HCEC 1CT (cell line): ENCODE data around the gene JMJD1C.
"Not testable (repeated sequence)": the region's sequence is repeated elsewhere in the genome, so short reads cannot be mapped to it uniquely, and the experiment has no call there.

Experiments used
- DNase-seq: peaks from one replicate; pipeline ENCODE4 v3.0.0-alpha.2; 2017

JMJD1C gene

DNA sequence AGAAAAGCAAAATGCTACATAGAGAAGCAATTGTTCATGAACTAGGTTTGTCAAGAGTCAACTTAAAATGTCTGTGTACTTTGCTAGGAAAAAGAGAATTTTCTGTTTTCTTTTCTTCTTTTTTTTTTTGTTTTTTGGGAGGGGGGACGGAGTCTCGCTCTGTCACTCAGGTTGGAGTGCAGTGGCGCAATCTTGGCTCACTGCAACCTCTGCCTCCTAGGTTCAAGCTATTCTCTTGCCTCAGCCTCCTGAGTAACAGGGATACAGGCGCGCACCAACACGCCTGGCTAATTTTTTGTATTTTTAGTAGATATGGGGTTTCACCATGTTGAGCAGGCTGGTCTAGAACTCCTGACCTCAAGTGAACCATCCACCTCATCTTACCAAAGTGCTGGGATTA lies 181.9 kb downstream of the JMJD1C start:
- not testable (repeated sequence) for DNase-seq

GRCh38 chr10:63283093-63283492 lies 182.7 kb downstream of the JMJD1C start:
- no peak for DNase-seq

GRCh38 chr10:63281967-63282366 lies 183.8 kb downstream of the JMJD1C start:
- no peak for DNase-seq

- DNase-seq: no peak
These were observed 185.4 kb downstream of the JMJD1C start for GRCh38 chr10:63280386-63280785.

DNA sequence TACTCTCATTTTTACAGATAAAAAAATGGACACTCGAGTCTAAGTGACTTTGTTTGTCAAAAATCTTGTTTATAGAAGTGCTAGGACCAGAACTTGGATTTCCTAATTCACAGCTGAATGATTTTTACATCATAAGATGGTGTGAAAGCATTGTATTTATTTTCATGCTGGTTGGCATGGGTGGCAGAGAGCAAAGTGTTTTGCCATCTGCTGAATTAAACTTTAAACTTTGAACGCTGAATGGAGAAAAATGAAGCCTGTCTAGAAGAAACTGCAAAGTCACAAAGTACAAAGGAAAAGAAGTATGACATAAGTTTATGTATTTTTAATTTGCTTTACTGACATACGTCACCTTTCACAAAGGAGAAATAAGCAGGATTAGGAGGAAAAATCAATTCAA lies 190.7 kb downstream of the JMJD1C start:
- no peak for DNase-seq

DNA sequence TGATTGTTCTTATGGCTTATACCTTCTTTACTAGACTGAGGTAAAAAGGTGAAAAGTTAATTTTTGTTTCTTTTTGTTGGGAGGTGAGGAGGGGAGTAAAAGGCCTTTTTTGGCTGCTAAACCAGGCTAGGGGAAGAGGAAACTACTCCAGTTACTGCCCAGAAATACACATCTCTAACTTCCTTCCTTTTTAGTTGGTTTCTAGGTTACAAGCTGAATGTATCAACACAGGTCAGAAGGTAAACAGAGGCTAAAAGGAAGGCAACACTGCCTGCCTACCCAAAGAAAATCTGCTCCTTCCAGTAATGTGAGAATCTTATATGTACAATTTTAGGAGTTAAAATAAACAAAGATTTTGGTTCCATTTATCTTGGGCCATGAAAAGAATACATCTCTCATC lies 192.2 kb downstream of the JMJD1C start:
- no peak for DNase-seq

DNA sequence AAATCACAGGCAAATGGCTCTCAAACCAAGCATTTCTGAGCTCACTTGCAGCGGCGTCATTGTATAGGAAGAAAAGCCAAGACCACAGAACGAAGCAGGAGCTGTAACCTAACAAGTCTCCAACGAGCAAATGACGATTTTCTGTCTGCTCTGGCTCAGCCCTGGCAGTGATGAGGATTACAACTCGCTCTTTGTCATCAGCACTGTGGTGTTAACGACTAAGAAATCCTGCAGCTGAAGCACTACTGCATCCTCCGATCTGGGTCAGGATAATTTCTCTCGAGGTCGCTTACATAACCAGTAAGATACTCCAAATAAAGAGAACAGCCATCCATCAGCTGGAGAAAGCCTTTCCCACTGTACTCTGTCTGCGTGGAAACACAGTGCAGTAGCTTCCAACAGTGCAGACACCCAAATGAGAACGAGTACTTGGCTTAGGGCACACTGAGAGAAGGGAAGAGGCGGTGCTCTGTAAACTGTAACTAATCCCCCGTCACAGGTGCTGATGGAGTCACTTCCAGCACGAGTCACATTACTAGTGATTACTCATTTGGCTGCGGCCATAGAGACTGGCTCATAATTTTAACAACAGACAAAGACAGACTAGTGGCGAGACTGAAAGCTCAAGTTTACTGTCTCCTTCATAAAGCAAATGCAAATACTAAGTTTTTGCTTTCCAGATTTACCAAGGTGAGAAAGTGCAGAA lies 196.8 kb downstream of the JMJD1C start:
- peak; percentile 97 for DNase-seq

DNA sequence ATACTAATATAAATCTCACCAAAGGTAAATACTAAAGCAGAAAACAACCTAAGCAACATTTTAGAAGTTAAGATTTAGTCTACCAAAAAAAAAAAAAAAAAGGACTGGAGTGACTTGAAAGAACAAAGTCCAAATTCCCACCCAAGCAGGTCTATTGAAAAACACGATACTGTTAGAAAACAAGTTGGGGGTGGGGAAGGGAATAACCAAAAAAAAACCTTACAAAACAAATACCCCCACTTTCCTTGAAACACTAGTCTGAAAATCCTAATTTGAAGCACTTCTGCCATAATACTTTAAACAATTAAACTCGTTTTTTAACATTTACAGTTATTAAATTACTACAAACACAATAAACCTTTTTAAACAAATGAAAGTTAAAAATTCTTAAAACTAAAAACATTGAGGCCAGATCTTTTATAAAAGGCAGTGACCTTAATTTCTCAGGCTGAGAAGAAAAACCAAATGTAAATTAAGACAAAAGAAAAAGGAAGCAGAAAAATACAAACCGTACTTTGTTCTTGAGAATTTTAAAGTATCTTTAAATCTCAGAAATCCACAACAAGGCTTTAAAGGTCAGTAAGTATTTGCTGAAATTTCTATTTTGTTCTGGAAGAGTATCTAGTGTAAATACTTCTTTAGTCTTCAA lies 197.5 kb downstream of the JMJD1C start:
- DNase-seq: no peak

- DNase-seq: peak; percentile 88
These were observed 198.2 kb downstream of the JMJD1C start for GRCh38 chr10:63267414-63268148.

DNA sequence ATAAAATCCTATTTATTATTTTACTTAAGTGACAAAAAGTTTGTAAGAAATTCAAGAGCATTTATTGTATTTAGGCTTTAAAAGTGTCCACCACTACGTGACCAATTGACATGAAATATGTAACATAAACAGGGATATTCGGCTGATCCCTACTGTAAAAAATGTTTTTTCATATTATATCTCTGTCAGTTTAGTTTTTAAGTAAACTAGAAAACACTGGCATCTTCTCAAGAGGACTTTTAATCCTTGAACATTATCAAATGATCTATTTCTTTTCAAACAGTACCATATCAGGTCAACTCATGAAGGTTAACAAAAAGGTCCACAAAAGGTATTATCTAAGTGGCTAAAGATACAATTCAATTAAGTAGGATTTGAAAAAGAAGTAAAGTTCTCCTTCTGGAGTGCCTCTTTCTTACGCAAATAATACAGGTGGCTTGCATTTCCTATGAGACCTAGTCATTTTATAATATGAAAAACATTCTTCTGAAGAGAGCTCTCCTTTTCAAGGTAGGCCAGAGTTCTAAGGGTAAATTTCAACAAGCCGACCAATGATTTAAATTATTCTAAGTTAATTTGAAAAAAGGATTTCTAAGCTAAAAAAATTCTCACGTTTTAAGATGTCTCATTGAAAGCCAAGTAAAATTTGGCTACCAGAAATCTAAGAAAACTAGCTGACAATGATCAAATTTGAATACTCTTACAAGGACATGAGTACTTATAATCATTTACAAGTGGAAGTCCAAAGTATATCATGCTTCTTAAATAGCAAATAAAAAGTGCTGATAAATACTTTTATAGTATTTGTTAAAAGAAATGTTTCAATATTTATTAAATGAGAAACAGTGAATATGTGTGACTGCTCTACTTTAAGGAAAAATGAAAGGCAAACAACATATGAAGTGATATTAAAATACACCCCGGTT lies 199.1 kb downstream of the JMJD1C start:
- no peak for DNase-seq

DNA sequence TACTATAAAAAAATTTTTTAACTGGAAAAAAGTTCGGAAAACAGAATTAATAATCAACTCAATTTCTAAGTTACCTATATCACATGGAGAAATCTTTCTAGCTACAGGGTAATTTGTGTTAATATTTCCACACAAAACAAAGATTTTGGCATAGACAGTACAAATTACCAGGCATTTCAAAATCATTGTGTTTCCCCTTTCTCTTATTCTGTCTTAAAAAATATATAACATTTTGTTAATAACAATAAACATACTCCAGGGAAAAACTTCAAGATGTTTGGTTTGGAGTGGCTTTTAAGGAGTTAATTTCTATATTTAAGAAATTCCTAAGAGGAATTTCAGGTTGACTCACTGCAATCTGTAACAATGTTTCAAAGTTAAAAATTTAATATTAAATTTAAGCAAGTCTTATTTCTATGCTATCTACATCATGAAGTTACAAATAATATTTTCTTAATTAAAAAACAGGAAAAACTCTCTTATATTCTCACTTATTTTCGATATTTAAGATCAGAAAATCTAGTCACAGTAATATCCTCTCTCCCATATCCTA lies 200.0 kb downstream of the JMJD1C start:
- no peak for DNase-seq

DNA sequence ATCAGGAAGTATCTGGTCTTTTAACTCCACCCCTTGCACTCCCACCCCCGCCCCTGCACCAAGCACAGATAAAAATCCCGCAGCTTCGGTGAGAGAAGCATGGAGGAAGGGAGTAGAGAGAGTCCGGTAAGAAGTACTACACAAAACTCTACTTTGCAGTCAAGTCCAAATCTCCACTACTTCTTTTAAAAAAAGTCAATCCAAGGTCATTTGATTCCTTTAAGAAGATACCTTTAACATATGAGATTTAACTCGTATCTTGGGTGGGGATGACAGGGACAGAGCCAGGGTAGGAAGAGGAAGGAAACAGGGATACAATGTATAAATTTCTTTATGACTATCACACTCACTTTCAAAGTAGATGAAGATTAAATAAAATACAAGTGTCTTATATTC lies 200.6 kb downstream of the JMJD1C start:
- peak; percentile 47 for DNase-seq

DNA sequence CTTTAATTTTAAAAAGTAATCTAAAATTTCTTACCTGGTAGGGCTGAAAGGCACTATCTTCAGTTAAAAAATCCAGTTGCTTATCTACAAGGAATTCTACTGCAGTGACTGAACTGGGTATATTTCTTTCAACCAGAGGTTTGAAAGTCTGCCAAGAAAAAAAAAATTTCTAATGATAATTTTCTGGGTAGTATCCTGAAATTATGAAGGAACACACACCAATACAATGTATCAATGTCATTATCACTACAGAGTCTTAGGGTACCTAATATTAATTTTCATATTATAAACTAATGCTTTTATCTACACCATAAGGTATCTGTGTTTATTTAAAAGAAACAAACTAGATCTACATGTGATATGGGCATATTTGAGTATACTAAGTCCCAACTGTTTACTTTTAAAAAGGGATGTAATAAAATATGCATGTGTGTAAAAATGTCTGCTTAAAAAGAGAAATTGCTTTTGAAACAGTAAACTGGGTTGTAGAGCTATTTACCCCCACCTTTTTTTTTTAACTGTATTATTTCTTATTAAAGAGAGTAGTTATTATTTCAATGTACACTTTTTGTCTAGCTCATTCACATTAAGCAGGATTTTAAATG lies 201.1 kb downstream of the JMJD1C start:
- no peak for DNase-seq

GRCh38 chr10:63262430-63263073 lies 203.2 kb downstream of the JMJD1C start:
- no peak for DNase-seq

GRCh38 chr10:63261496-63261895 lies 204.3 kb downstream of the JMJD1C start:
- DNase-seq: no peak

DNA sequence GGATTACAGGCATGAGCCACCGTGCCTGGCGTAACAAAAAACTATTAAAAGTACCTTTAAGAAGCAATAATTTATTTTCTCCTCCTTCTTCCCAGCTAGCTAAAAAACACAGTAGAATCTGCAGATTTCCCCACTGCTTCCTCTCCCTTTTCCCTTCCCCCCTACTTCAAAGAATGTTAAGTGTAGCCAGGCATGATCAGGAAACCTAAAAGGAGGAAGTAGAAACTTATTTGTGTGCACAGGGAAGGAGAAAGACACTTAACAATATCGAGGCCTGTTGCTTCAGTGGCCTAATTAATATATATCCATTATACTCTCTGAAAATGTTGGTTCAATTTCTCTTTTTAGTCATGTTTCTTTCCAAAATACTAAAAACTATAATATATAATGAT lies 204.9 kb downstream of the JMJD1C start:
- no peak for DNase-seq

DNA sequence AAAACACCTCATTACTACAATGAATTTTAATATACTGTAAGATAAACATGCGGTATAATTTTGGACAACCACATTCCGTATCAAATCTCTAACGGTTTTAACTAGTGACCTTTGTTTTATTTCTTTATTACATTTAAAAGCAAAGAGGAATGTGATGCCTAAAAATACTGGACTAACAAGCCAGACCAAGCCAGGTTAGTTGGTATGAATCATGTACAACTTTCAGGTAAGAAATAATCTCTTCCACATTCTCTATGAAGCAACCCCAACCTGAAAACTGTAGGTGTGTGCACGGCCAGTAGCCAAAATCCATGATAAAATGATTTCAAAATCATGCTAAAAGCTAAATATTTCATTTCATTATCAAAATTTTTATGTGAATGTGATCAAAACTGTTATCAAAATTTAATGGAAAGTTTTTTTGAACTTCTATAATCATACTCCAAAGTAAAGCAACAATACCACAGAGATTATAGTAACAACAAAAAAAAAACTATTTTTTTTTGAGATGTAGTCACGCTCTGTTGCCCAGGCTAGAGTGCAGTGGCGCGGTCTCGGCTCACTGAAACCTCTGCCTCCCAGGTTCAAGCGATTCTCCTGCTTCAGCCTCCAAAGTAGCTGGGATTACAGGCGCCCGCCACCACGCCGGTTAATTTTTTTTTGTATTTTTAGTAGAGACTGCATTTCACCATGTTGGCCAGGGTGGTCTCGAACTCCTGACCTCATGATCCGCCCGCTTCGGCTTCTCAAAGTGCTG lies 205.5 kb downstream of the JMJD1C start:
- no peak for DNase-seq

GRCh38 chr10:63258920-63259678 lies 206.7 kb downstream of the JMJD1C start:
- no peak for DNase-seq

DNA sequence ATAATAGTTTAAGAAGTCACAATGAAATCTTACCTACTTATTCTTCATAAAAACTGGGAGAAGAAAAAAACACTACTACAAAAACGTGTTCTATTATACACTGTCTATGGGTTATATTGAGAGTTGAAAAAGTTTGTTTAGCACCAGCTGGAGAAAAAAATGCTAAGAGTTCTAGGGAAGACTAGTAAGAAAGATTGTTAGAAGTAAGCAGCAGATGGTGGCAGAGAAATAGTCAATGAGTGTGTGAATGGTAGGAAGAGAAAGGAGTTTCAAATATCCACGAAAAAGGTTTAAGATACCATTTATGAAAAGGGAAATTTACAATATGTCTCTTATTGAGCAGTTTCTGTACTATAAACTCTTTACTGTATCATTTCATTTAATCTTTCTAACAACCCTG lies 208.0 kb downstream of the JMJD1C start:
- no peak for DNase-seq
